ENCODE measurements around the gene PRRC2C. TPM values are rescaled to one million over a fixed set of nuclear protein-coding genes. Genes with fewer than 3 reads are reported as not detected.

Gene PRRC2C
- total RNA-seq, 4 donors from 2014 or later, result 83.9 to 130 (median 97.2) TPM

DNA sequence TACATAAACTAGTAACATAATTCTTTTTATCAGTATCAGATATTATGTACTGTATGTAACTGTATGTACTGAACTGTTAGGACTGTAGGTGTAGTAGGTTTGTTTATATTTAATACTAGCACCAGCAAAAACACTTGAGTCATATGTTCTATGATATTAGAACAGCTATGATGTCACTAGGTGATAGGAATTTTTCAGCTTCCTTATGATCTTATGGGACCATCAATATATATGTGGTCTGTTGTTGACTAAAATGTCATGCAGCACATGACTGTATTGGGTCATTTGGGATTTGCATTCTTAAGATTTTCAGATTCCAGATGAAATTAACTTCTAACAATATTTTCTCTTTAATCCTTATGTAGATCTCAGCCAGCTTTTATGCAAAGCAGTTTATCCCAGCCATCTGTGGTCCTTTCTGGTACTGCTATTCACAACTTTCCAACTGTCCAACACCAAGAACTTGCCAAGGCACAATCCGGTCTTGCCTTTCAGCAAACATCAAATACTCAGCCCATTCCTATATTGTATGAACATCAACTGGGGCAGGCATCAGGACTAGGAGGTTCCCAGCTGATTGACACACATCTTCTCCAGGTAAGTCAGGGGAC is 98.4 kb downstream of the PRRC2C start:
- TF ChIP-seq, protein P1, sequence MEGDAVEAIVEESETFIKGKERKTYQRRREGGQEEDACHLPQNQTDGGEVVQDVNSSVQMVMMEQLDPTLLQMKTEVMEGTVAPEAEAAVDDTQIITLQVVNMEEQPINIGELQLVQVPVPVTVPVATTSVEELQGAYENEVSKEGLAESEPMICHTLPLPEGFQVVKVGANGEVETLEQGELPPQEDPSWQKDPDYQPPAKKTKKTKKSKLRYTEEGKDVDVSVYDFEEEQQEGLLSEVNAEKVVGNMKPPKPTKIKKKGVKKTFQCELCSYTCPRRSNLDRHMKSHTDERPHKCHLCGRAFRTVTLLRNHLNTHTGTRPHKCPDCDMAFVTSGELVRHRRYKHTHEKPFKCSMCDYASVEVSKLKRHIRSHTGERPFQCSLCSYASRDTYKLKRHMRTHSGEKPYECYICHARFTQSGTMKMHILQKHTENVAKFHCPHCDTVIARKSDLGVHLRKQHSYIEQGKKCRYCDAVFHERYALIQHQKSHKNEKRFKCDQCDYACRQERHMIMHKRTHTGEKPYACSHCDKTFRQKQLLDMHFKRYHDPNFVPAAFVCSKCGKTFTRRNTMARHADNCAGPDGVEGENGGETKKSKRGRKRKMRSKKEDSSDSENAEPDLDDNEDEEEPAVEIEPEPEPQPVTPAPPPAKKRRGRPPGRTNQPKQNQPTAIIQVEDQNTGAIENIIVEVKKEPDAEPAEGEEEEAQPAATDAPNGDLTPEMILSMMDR (IDR thresholded peaks at IDR 0.05), result no peak
- no peak for DNase-seq (ENCODE audit: low spot score)
- ATAC-seq (ENCODE audit: low FRiP score), result no peak

DNA sequence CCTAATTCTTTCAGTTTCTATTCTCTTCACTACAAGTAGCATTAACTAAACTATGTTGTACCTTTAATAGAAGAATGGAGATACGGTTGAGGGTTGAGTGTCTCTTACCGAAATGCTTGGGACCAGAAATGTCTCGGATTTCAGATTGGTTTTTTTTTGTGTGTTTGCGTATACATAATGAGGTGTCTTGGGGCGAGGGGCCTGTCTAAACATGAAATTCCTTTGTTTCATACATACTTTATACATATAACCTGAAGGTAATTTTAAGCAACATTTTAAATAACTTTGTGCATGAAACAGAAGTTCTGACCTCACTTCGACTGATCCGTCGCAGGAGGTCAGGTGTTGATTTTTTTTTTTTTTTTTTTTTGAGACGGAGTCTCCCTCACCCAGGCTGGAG is 100.4 kb downstream of the PRRC2C start:
- TF ChIP-seq, protein P1 (IDR thresholded peaks at IDR 0.05), result no peak
- no peak for ATAC-seq (ENCODE audit: low FRiP score)
- no peak for DNase-seq (ENCODE audit: low spot score)

DNA sequence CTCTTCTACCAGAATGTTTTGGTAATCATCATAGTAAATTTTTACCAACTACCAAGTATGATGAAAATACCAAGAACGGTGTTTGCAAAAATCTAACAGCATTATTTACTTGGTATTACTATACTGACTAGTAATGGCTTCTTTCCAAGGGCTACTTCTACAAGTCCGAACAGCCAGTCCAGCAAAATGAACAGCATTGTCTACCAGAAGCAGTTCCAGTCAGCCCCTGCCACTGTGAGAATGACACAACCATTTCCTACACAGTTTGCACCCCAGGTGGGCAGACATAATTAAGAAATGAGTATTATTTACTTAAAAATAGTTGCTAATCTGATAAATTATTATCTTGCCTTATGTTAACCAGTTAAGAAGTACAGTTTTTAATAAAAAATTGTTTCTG is 102.9 kb downstream of the PRRC2C start:
- DNase-seq (ENCODE audit: low spot score), result no peak
- ATAC-seq (ENCODE audit: low FRiP score), result no peak

DNA sequence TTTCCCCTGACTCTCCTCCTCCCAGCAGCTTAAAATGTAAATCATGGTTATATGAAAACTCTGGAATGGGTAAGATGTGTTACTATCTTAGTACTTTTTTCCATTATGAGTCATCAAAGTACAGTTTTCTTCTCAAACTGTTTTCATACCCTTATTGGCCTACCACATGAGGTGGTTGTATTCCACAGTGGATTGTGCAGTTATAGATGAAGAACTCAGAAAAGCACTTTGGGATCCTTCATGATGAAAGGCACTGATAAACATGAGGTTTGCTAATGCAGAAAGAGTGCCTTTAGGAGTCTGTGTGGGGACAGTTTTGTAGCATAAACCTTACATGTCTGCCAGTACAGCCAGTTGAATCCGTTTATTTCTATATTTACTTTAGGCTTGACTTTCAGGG is 104.7 kb downstream of the PRRC2C start:
- ATAC-seq (ENCODE audit: low FRiP score) (peak; percentile 17), DNase-seq (ENCODE audit: low spot score) (no peak)
- TF ChIP-seq, protein P1 (IDR thresholded peaks at IDR 0.05), result no peak

More for the DNA sequence above, 102.9 kb downstream of the PRRC2C start:
- TF ChIP-seq, protein P1 (IDR thresholded peaks at IDR 0.05), result no peak

DNA sequence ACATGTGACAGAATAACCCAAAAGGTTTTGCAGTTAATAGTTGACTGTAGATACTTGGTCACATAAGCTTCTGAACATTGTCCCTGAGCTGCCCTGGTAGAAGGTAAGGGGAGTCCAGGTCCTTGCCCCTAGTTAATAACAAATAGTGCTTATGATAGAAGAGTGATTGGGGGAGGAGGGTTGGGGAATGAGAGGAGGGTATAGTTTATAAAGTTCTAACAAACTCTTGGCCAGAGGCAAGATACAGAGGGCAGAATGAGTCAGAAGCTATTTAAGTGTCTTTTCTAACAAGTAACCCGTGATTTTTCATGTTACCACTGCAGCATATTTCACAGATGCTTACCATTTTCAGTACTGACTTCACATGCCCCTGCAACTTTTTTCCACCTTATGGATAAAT is 110.0 kb downstream of the PRRC2C start:
- ATAC-seq (ENCODE audit: low FRiP score), result peak; percentile 19

DNA sequence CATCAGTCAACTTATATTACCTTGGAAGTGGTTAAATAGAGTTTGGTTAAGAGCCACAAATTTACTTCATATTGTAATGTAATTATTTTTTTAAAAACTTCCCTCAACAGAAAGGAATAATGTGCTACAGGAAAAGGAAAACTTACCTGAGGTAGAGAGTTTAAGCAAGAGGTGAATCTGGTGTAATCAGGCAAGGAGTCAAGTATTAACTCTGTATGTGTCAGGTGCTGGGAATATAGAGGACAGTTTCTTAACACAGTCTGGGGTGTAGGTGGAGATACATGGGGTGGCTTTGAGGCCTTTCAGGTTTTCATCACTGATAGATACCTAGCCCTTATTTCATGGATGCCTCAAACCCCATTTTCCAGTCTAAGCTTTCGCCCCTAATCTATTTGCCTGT is 110.8 kb downstream of the PRRC2C start:
- ATAC-seq (ENCODE audit: low FRiP score) (no peak), DNase-seq (ENCODE audit: low spot score) (no peak)
- TF ChIP-seq, protein P1 (IDR thresholded peaks at IDR 0.05), result no peak

More for the DNA sequence above, 110.0 kb downstream of the PRRC2C start:
- TF ChIP-seq, protein P1 (IDR thresholded peaks at IDR 0.05), result no peak
- no peak for DNase-seq (ENCODE audit: low spot score)

DNA sequence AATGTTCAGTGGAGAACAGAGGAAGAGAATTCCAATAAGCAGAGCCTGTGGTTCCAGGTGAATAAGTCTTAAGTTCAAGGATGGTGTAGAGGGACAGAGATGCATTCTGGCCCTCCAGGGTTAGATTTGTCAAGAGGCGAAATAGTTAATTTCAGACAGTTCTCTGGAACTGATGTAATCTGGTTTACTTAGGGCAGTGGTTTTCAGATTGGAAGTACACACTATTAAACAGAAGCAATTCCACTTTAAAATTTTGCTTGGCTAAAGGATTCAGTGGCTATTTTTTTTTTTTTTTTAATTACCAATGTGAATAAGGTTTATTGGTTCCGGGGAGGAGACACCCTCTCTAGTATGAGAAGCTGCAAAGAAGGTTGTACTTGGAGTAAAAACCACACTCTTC is 111.4 kb downstream of the PRRC2C start:
- TF ChIP-seq, protein P1 (IDR thresholded peaks at IDR 0.05), result no peak
- no peak for DNase-seq (ENCODE audit: low spot score)
- ATAC-seq (ENCODE audit: low FRiP score), result no peak

Measured in omental fat pad (tissue), 4 donors.